Measurements from ENCODE around the gene NAALADL2. TPM values are rescaled to one million over a fixed set of nuclear protein-coding genes. Genes with fewer than 3 reads are reported as not detected.

Gene NAALADL2
- polyA plus RNA-seq, 1 donor from 2014 or later = 1.6 TPM

DNA sequence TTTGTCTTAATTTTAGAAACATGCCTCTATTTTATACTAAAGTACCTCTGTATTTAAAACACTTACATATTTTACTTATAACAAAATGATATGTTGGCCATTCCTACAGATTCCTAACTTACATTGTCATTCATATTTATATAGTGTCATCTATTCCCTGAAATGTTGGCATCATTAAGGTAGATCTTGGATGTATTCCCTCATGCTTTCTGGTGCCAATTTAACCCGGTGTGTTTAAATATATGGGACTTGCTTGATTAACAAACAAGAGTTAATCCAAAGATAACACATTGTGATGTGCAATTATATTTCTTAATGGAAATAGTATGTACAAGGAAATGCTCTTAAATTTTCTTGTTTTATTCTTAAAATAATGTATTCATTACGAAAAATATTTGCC is 352.3 kb downstream of the NAALADL2 start:
- no peak overlapping the region for H3K4me2 ChIP-seq (ENCODE audit: low read length)
- no peaks in the 10 kb centered on the region for H3F3A ChIP-seq (ENCODE audit: insufficient read depth, low read length, poor library complexity, severe bottlenecking)
- H3K27ac ChIP-seq (ENCODE audit: low read length) = no peak overlapping the region
- no peaks in the 10 kb centered on the region for H4K20me1 ChIP-seq (ENCODE audit: insufficient read depth)
- H3K36me3 ChIP-seq (ENCODE audit: insufficient read depth, low read length) = no peaks in the 10 kb centered on the region
- no peaks in the 10 kb centered on the region for H3K27me3 ChIP-seq (ENCODE audit: insufficient read depth, low read depth, low read length)
- H3K4me3 ChIP-seq (ENCODE audit: low read length) = no peak overlapping the region
- no peaks in the 10 kb centered on the region for H3K9me3 ChIP-seq (ENCODE audit: low read length)
- H2AFZ ChIP-seq (ENCODE audit: low read depth, low read length) = no peak overlapping the region
- TF ChIP-seq, protein P1, sequence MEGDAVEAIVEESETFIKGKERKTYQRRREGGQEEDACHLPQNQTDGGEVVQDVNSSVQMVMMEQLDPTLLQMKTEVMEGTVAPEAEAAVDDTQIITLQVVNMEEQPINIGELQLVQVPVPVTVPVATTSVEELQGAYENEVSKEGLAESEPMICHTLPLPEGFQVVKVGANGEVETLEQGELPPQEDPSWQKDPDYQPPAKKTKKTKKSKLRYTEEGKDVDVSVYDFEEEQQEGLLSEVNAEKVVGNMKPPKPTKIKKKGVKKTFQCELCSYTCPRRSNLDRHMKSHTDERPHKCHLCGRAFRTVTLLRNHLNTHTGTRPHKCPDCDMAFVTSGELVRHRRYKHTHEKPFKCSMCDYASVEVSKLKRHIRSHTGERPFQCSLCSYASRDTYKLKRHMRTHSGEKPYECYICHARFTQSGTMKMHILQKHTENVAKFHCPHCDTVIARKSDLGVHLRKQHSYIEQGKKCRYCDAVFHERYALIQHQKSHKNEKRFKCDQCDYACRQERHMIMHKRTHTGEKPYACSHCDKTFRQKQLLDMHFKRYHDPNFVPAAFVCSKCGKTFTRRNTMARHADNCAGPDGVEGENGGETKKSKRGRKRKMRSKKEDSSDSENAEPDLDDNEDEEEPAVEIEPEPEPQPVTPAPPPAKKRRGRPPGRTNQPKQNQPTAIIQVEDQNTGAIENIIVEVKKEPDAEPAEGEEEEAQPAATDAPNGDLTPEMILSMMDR (IDR thresholded peaks at IDR 0.05; ENCODE audit: poor library complexity, severe bottlenecking) = no peak
- TF ChIP-seq, protein P2, sequence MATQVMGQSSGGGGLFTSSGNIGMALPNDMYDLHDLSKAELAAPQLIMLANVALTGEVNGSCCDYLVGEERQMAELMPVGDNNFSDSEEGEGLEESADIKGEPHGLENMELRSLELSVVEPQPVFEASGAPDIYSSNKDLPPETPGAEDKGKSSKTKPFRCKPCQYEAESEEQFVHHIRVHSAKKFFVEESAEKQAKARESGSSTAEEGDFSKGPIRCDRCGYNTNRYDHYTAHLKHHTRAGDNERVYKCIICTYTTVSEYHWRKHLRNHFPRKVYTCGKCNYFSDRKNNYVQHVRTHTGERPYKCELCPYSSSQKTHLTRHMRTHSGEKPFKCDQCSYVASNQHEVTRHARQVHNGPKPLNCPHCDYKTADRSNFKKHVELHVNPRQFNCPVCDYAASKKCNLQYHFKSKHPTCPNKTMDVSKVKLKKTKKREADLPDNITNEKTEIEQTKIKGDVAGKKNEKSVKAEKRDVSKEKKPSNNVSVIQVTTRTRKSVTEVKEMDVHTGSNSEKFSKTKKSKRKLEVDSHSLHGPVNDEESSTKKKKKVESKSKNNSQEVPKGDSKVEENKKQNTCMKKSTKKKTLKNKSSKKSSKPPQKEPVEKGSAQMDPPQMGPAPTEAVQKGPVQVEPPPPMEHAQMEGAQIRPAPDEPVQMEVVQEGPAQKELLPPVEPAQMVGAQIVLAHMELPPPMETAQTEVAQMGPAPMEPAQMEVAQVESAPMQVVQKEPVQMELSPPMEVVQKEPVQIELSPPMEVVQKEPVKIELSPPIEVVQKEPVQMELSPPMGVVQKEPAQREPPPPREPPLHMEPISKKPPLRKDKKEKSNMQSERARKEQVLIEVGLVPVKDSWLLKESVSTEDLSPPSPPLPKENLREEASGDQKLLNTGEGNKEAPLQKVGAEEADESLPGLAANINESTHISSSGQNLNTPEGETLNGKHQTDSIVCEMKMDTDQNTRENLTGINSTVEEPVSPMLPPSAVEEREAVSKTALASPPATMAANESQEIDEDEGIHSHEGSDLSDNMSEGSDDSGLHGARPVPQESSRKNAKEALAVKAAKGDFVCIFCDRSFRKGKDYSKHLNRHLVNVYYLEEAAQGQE (IDR thresholded peaks at IDR 0.05; ENCODE audit: borderline replicate concordance) = no peak
- TF ChIP-seq MXI1 (conservative IDR thresholded peaks at IDR 0.05; ENCODE audit: poor library complexity, severe bottlenecking) (no peak), EP300 (conservative IDR thresholded peaks at IDR 0.05; ENCODE audit: poor library complexity, severe bottlenecking) (no peak), TAF1 (IDR thresholded peaks at IDR 0.05; ENCODE audit: low read depth) (no peak), POLR2AphosphoS5 (IDR thresholded peaks at IDR 0.05) (no peak), SMC3 (conservative IDR thresholded peaks at IDR 0.05; ENCODE audit: poor library complexity) (no peak), EZH2 (IDR thresholded peaks at IDR 0.05; ENCODE audit: borderline replicate concordance, insufficient read depth, low read length, poor library complexity, severe bottlenecking) (no peak), RAD21 (conservative IDR thresholded peaks at IDR 0.05) (no peak)
- no peaks in the 10 kb centered on the region for H3K79me2 ChIP-seq (replicated peaks; ENCODE audit: insufficient read depth, low read length)
- no peaks in the 10 kb centered on the region for H3K9me2 ChIP-seq (ENCODE audit: insufficient read depth, low read length)
- no peak overlapping the region for H3K9ac ChIP-seq (ENCODE audit: low read length)

DNA sequence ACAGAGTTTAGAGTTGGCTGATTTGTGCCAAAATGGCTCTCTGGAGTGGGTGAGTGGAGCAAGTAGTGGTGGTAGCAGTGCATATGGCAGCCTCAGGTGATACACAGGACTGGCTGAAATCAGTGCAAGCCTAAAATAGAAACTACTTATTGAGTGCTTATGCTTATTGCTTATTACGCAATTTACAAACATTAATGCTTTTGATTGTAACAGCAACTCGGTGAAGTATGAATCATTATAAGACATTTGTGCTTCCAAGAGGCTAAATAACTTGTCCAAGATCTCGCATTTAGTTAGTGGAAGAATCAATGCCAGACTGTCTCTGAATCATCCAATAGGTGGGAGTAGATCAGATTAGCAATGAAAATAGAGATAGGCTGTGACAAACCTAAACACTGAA is 353.8 kb downstream of the NAALADL2 start:
- TF ChIP-seq, protein P1 (IDR thresholded peaks at IDR 0.05; ENCODE audit: poor library complexity, severe bottlenecking) = no peak
- TF ChIP-seq EZH2 (IDR thresholded peaks at IDR 0.05; ENCODE audit: borderline replicate concordance, insufficient read depth, low read length, poor library complexity, severe bottlenecking) (no peak), SMC3 (conservative IDR thresholded peaks at IDR 0.05; ENCODE audit: poor library complexity) (no peak), TAF1 (IDR thresholded peaks at IDR 0.05; ENCODE audit: low read depth) (no peak), RAD21 (conservative IDR thresholded peaks at IDR 0.05) (no peak), POLR2AphosphoS5 (IDR thresholded peaks at IDR 0.05) (no peak)
- TF ChIP-seq, protein P2 (IDR thresholded peaks at IDR 0.05; ENCODE audit: borderline replicate concordance) = no peak
- no peak overlapping the region for H3K4me2 ChIP-seq (ENCODE audit: low read length)
- no peak overlapping the region for H3K9ac ChIP-seq (ENCODE audit: low read length)
- no peaks in the 10 kb centered on the region for H3F3A ChIP-seq (ENCODE audit: insufficient read depth, low read length, poor library complexity, severe bottlenecking)
- H3K4me3 ChIP-seq (ENCODE audit: low read length) = no peak overlapping the region
- H3K79me2 ChIP-seq (replicated peaks; ENCODE audit: insufficient read depth, low read length) = no peaks in the 10 kb centered on the region
- no peaks in the 10 kb centered on the region for H3K27me3 ChIP-seq (ENCODE audit: insufficient read depth, low read depth, low read length)
- H2AFZ ChIP-seq (ENCODE audit: low read depth, low read length) = no peak overlapping the region
- H4K20me1 ChIP-seq (ENCODE audit: insufficient read depth) = no peaks in the 10 kb centered on the region
- no peak overlapping the region for H3K27ac ChIP-seq (ENCODE audit: low read length)
- H3K36me3 ChIP-seq (ENCODE audit: insufficient read depth, low read length) = no peaks in the 10 kb centered on the region
- H3K9me2 ChIP-seq (ENCODE audit: insufficient read depth, low read length) = no peaks in the 10 kb centered on the region
- H3K9me3 ChIP-seq (ENCODE audit: low read length) = no peaks in the 10 kb centered on the region
